PFSK-1 (cell line): ENCODE data around the gene DEFB132.

Source experiments
- FOXP2 ChIP-seq: optimal IDR thresholded peaks from 2 replicates; pipeline ENCODE3; 2011; ENCODE audit warnings: borderline replicate concordance, control low read depth, inconsistent platforms; ENCODE audit not compliant: insufficient read depth; ENCODE audit errors: extremely low read length, extremely low read depth
- POLR2AphosphoS5 ChIP-seq: IDR thresholded peaks from 2 replicates; pipeline ENCODE4 v1.6.1; 2012; ENCODE audit warnings: low read depth, mild to moderate bottlenecking, control low read depth, low read length, moderate library complexity
- REST ChIP-seq, 2 experiments: IDR thresholded peaks; 2 replicates each; pipeline versions ENCODE4 v1.6.1 to v1.8.0; 2011 to 2012; ENCODE audit warnings: low read depth in 2 of 2, low read length in 2 of 2, control low read depth in 1 of 2, inconsistent platforms in 1 of 2, mild to moderate bottlenecking in 1 of 2, moderate library complexity in 1 of 2; ENCODE audit not compliant: insufficient read depth in 1 of 2
- SIN3A ChIP-seq: IDR thresholded peaks from 2 replicates; pipeline ENCODE4 v1.6.1; 2012; ENCODE audit warnings: mild to moderate bottlenecking, low read length, moderate library complexity, borderline replicate concordance; ENCODE audit not compliant: insufficient read depth
- TAF1 ChIP-seq: IDR thresholded peaks from 2 replicates; pipeline ENCODE4 v1.6.1; 2012; ENCODE audit warnings: low read length, control low read depth, borderline replicate concordance; ENCODE audit not compliant: insufficient read depth

Gene DEFB132

GRCh38 chr20:300345-300990, 42.9 kb downstream of the DEFB132 start:
- no peak for TF ChIP-seq POLR2AphosphoS5
- no peak for TF ChIP-seq REST (IDR thresholded peaks at IDR 0.05; ENCODE audit: insufficient read depth in 1 of 2, low read depth in 2 of 2, low read length in 2 of 2)
- TF ChIP-seq TAF1: no peak
- TF ChIP-seq FOXP2: no peak
- TF ChIP-seq SIN3A: no peak

GRCh38 chr20:301886-302848, 44.6 kb downstream of the DEFB132 start:
- TF ChIP-seq POLR2AphosphoS5 (no peak), TAF1 (no peak), REST (IDR thresholded peaks at IDR 0.05; ENCODE audit: insufficient read depth in 1 of 2, low read depth in 2 of 2, low read length in 2 of 2) (no peak), SIN3A (no peak), FOXP2 (no peak)

- no peak for TF ChIP-seq FOXP2
- TF ChIP-seq TAF1: no peak
- TF ChIP-seq POLR2AphosphoS5: no peak
- TF ChIP-seq REST (IDR thresholded peaks at IDR 0.05; ENCODE audit: insufficient read depth in 1 of 2, low read depth in 2 of 2, low read length in 2 of 2): no peak
Observed at GRCh38 chr20:305745-306144, 48.2 kb downstream of the DEFB132 start.

- no peak for TF ChIP-seq FOXP2
- TF ChIP-seq REST (IDR thresholded peaks at IDR 0.05; ENCODE audit: insufficient read depth in 1 of 2, low read depth in 2 of 2, low read length in 2 of 2): no peak
- TF ChIP-seq TAF1: no peak
- TF ChIP-seq SIN3A: no peak
- TF ChIP-seq POLR2AphosphoS5: no peak
Observed at GRCh38 chr20:308427-309038, 51.0 kb downstream of the DEFB132 start.
